ENCODE data around the gene ZBTB26.

DNA sequence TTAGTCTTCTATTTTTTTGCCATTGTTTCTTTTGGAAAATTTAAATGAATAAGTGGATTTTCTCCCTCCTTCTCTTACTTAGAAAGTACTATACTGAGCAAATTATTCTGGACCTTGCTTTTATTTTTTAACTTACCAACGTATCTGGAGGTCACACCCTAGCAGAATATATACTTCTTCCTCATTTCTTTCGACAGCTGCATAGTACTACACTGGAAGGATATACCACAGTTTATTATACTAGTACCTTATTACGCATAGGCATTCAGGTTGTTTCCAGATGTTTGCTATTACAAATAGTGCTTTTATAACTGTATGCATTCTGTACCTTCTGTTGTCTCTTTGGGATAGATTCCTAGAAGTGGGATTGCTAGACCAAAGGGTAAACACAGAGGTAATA, 42.8 kb downstream of the ZBTB26 start:
- TF ChIP-seq, protein P1, sequence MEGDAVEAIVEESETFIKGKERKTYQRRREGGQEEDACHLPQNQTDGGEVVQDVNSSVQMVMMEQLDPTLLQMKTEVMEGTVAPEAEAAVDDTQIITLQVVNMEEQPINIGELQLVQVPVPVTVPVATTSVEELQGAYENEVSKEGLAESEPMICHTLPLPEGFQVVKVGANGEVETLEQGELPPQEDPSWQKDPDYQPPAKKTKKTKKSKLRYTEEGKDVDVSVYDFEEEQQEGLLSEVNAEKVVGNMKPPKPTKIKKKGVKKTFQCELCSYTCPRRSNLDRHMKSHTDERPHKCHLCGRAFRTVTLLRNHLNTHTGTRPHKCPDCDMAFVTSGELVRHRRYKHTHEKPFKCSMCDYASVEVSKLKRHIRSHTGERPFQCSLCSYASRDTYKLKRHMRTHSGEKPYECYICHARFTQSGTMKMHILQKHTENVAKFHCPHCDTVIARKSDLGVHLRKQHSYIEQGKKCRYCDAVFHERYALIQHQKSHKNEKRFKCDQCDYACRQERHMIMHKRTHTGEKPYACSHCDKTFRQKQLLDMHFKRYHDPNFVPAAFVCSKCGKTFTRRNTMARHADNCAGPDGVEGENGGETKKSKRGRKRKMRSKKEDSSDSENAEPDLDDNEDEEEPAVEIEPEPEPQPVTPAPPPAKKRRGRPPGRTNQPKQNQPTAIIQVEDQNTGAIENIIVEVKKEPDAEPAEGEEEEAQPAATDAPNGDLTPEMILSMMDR (IDR thresholded peaks at IDR 0.05; ENCODE audit: poor library complexity, severe bottlenecking) = no peak
- TF ChIP-seq, protein P2, sequence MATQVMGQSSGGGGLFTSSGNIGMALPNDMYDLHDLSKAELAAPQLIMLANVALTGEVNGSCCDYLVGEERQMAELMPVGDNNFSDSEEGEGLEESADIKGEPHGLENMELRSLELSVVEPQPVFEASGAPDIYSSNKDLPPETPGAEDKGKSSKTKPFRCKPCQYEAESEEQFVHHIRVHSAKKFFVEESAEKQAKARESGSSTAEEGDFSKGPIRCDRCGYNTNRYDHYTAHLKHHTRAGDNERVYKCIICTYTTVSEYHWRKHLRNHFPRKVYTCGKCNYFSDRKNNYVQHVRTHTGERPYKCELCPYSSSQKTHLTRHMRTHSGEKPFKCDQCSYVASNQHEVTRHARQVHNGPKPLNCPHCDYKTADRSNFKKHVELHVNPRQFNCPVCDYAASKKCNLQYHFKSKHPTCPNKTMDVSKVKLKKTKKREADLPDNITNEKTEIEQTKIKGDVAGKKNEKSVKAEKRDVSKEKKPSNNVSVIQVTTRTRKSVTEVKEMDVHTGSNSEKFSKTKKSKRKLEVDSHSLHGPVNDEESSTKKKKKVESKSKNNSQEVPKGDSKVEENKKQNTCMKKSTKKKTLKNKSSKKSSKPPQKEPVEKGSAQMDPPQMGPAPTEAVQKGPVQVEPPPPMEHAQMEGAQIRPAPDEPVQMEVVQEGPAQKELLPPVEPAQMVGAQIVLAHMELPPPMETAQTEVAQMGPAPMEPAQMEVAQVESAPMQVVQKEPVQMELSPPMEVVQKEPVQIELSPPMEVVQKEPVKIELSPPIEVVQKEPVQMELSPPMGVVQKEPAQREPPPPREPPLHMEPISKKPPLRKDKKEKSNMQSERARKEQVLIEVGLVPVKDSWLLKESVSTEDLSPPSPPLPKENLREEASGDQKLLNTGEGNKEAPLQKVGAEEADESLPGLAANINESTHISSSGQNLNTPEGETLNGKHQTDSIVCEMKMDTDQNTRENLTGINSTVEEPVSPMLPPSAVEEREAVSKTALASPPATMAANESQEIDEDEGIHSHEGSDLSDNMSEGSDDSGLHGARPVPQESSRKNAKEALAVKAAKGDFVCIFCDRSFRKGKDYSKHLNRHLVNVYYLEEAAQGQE (IDR thresholded peaks at IDR 0.05; ENCODE audit: borderline replicate concordance) = no peak
- TF ChIP-seq POLR2AphosphoS5 (IDR thresholded peaks at IDR 0.05) (no peak), EZH2 (IDR thresholded peaks at IDR 0.05; ENCODE audit: borderline replicate concordance, insufficient read depth, low read length, poor library complexity, severe bottlenecking) (no peak)

All from neural cell (in vitro differentiated cells).